Activated CD4-positive, alpha-beta T cell treated with anti-CD3 and anti-CD28 coated beads for 36 hours (primary cell): ENCODE measurements around the gene CABLES2. TPM values are rescaled to one million over a fixed set of nuclear protein-coding genes. Genes with fewer than 3 reads are reported as not detected.

ENCODE experiments used
- ATAC-seq: fragments of 200-7000 bp; cut with Tn5 transposase; one replicate; pipeline ENCODE4 v1.10.0; 2021; ENCODE audit warnings: mild to moderate bottlenecking, moderate library complexity
- CTCF ChIA-PET: fragments of 350-600 bp; sonication (Branson Sonifier 250); formaldehyde crosslinking; loops from one replicate; lab custom pipeline; 2021; ENCODE audit warnings: antibody characterized with exemption; lab: Charles Lee
- POLR2A ChIA-PET: fragments of 350-600 bp; sonication (Branson Sonifier 250); formaldehyde crosslinking; loops from one replicate; lab custom pipeline; 2021; ENCODE audit warnings: antibody characterized with exemption, inconsistent platforms; lab: Charles Lee
- DNase-seq: peaks from one replicate; pipeline ENCODE4 v3.0.0-alpha.2; 2020
- H3K27ac Mint-ChIP-seq: one replicate; pipeline ENCODE4 v1.8.0; 2021; ENCODE audit warnings: mixed read lengths
- H3K27me3 Mint-ChIP-seq: one replicate; pipeline ENCODE4 v1.8.0; 2021; ENCODE audit warnings: mixed read lengths
- H3K36me3 Mint-ChIP-seq: one replicate; pipeline ENCODE4 v1.8.0; 2021; ENCODE audit warnings: low read depth, mixed read lengths
- H3K4me1 Mint-ChIP-seq: one replicate; pipeline ENCODE4 v1.8.0; 2021; ENCODE audit warnings: mixed read lengths
- H3K4me3 Mint-ChIP-seq: one replicate; pipeline ENCODE4 v1.8.0; 2021; ENCODE audit warnings: mild to moderate bottlenecking, moderate library complexity, mixed read lengths
- H3K9me3 Mint-ChIP-seq: one replicate; pipeline ENCODE4 v1.8.0; 2021; ENCODE audit warnings: low read depth, mixed read lengths
- intact Hi-C, 2 experiments: fragments of 100-400 bp; cut with DNase I in 1 of 2; cut with micrococcal nuclease in 1 of 2; formaldehyde crosslinking; loops; one replicate each; pipeline versions ENCODE4 v1.14.2 to v1.15.1; 2022 to 2024; cut with DNase I, micrococcal nuclease
- total RNA-seq, 2 experiments: library from RNA; stranded (reverse); gene quantifications; one replicate each; pipeline ENCODE4 v1.2.3, GENCODE V29; 2021

CABLES2 gene
- total RNA-seq, 2 experiments from 2014 or later, result 6.4 to 7.6 TPM

DNA sequence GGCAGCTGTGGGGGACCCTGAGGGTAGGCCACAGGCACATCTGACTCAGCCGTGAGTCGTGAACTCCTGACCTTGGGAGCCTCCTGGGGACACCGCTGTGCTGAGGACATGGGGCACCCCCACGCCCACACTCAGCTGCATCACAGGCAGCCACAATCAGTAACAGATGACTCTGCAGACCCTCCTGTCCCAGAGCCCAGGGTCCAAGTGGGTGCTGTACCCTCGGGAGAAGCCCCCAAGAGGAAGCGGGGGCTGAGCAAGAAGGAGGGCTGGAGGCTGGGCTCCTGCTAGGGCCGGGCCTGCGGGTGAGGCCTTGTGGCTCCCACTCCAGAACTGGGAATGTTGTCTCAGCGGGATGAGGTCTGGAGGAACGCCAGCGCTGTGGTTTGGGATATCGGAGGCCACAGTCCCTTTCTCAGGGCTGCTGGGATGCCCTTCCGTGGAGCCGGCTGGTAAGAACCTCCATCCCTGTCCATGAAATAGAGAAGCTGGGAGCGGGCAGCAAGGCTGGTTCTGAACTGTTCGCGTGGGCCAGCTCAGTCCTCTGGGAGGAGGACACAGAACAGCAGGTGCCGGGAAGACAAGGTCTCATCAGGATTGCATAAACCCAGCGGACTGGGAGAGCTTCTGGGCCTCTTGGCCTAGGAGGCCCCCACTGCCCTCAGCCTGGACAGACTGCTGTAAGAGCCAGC is 36.8 kb downstream of the CABLES2 start:
- peaks cover 12% of the 10 kb centered on the region for H3K27me3 Mint-ChIP-seq
- intact Hi-C loops, result no loop called here
- H3K27ac Mint-ChIP-seq, result no peak overlapping the region
- H3K9me3 Mint-ChIP-seq, result no peaks in the 10 kb centered on the region
- DNase-seq (peak; percentile 76), ATAC-seq (peak; percentile 64)
- no peak overlapping the region for H3K4me3 Mint-ChIP-seq
- ChIA-PET CTCF (interaction anchor here (1.0 to 2.5 kb wide), 2 partner anchors 12 to 64 kb away, joined by 3 to 12 read pairs; no protein-coding TSS in a partner anchor), POLR2A (no interaction called here)
- H3K4me1 Mint-ChIP-seq, result peaks cover 3% of the 10 kb centered on the region
- H3K36me3 Mint-ChIP-seq, result no peaks in the 10 kb centered on the region

DNA sequence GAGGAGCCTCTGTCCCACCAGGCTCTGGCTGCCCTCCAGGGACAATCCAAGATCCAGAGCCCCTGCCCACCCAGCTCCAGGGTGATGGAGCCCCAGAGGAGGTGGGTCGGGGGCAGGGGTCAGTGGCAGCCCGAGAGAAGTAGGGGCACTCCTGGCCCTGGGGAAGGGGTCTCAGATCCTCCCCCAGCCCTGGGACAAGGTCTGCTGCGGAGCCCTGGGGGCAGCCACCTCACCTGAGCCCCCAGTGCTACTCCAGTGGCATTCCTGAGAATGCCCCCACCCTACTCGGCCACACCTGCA is 37.3 kb downstream of the CABLES2 start:
- Mint-ChIP-seq H3K27me3 (peaks cover 17% of the 10 kb centered on the region), H3K36me3 (no peaks in the 10 kb centered on the region), H3K9me3 (no peaks in the 10 kb centered on the region), H3K4me3 (no peak overlapping the region), H3K4me1 (peaks cover 3% of the 10 kb centered on the region), H3K27ac (no peak overlapping the region)
- ChIA-PET CTCF (interaction anchor here (1.0 to 2.5 kb wide), 2 partner anchors 13 to 64 kb away, joined by 3 to 12 read pairs; no protein-coding TSS in a partner anchor), POLR2A (no interaction called here)
- intact Hi-C loops, result loop anchor here in 1 of 2 experiments (5.0 kb wide), 1 partner anchor 67 kb away; the partner anchor contains the start of gene ADRM1
- ATAC-seq (no peak), DNase-seq (no peak)

DNA sequence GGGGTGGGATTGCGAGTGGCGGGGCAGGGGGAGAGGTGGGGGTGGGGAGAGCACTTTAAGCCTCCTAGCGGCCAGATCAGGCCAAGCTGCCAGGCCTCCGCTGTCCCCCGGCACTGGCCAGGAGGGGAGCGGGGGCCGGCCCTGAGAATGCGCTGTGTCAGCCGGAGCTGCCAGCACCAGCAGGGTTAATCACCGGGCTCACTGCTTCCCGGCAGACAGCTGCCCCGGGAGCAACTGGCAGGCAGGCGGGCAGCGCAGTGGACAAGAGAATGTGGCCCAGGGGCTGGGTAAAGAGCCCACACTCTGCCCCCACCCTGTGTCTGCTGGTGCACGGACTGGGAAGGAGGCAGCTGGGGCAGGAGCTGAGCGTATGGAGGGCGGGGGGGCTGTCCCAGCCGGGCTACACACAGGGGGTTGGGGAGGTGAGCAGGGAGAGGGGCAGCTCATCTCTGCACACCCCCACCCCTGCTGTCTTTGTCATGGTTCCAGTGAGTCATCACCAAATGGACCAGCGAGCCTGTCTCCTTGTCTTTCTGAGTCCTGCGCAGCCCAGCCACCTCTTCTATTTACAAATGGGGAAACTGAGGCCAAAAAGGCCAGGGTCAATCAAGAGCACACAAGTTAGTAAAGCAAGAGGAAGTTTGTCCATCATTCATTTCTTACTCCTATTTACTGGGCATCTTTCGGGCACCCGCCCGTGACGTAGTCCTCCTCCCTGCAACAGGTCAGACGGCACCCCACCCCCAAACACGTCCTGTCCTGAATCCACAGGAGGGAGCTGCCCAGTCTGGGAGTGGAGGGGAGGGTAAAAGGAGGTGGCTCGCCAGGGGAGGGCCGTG is 37.9 kb downstream of the CABLES2 start:
- no peaks in the 10 kb centered on the region for H3K36me3 Mint-ChIP-seq
- no peaks in the 10 kb centered on the region for H3K9me3 Mint-ChIP-seq
- CTCF ChIA-PET, result interaction anchor here (0.7 to 2.5 kb wide), 4 partner anchors 13 to 68 kb away, joined by 3 to 12 read pairs (median 4); partner anchors contain the start of gene RPS21

DNA sequence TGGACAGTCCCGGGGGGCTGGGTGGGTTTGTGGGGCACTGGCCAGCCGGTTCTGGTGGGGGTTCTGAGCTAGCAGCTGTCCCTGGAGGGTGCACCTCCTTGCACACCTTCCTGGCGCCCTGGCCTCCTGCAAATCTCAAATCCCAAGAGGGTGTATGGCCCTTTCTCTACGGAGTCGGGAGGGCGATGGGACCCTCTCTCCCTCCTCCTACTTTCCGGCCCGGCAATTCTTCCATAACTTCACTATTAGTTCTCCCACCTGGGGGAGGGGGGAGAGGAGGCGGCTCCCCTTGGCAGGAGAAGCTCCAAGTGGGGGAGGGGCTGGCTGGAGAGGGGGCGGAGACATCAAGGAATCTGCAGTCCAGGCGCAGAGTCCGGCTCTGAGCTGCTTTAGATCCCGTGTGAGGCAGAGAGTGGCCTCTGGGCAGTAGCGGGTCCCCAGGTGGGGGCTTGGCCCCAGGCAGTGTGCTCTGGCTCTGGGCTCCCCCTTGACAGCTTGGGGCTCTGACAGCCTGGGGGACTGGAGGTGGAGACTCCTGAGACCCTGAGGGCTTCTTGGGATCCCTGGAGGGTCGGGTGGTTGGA is 38.6 kb downstream of the CABLES2 start:
- Mint-ChIP-seq H3K4me1 (peaks cover 3% of the 10 kb centered on the region), H3K36me3 (no peaks in the 10 kb centered on the region), H3K9me3 (no peaks in the 10 kb centered on the region), H3K27ac (no peak overlapping the region), H3K4me3 (no peak overlapping the region), H3K27me3 (peaks cover 19% of the 10 kb centered on the region)
- intact Hi-C loops, result loop anchor here in 1 of 2 experiments (5.0 kb wide), 1 partner anchor 66 kb away; the partner anchor contains the start of gene ADRM1
- ChIA-PET POLR2A (no interaction called here), CTCF (interaction anchor here (0.8 to 2.5 kb wide), 6 partner anchors 14 to 76 kb away, joined by 3 to 12 read pairs (median 4); partner anchors contain the start of gene RPS21)
- DNase-seq (no peak), ATAC-seq (no peak)

More for the DNA sequence above, 37.9 kb downstream of the CABLES2 start:
- intact Hi-C loops, result loop anchor here in 1 of 2 experiments (5.0 kb wide), 1 partner anchor 67 kb away; the partner anchor contains the start of gene ADRM1
- ATAC-seq, result peak; percentile 9
- Mint-ChIP-seq H3K27ac (no peak overlapping the region), H3K4me3 (no peak overlapping the region), H3K27me3 (peaks cover 19% of the 10 kb centered on the region), H3K4me1 (peaks cover 3% of the 10 kb centered on the region)
- DNase-seq, result peak; percentile 37
- POLR2A ChIA-PET, result interaction anchor here (0.6 kb wide), 1 partner anchor 22 kb away, joined by 3 read pairs; no protein-coding TSS in a partner anchor

DNA sequence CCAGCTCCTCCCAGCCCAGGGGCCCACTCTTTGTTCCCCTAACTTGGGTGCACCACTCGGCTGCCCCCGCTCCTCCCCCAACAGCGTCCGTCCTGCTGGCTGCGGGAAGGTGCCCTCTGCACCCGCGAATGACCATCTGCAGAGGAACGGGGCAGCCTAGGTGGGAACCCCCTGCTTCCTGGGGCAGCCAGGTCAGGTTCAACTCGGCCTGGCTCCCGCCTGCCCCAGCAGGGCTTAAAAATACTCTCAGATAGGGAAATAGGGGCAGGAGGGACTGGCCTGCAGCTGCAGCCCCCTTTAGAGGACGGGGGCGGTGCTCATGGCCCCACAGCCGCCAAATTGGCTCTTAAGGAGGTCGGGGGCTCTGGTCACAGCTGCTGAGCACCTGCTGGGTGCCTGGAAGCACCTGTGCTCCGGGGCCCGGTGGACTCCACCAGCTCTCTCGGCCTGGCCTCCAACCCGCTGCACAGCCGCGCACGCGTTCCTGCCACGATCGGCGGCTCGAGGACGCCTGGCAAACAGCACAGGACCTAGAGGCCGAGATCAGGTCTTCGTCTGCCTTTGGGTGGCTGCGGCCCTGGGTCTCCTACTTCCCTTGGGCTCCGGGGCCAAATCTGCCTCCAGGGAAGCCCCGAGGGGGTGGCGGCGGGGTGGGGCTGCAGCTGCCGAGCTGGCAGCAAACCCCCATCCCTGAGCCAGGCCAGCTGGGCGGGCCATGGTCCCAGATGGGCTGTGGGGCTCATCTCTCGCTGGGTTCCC is 39.3 kb downstream of the CABLES2 start:
- Mint-ChIP-seq H3K27ac (no peak overlapping the region), H3K36me3 (no peaks in the 10 kb centered on the region), H3K4me3 (peak overlapping the region; percentile 26), H3K27me3 (peaks cover 17% of the 10 kb centered on the region), H3K9me3 (no peaks in the 10 kb centered on the region), H3K4me1 (peaks cover 3% of the 10 kb centered on the region)
- ATAC-seq (no peak), DNase-seq (peak; percentile 43)
- intact Hi-C loops, result loop anchor here in 1 of 2 experiments (5.0 kb wide), 1 partner anchor 66 kb away; the partner anchor contains the start of gene ADRM1
- ChIA-PET POLR2A (no interaction called here), CTCF (interaction anchor here (0.6 to 2.5 kb wide), 8 partner anchors 15 to 245 kb away, joined by 3 to 12 read pairs (median 4); partner anchors contain the start of gene RPS21)

DNA sequence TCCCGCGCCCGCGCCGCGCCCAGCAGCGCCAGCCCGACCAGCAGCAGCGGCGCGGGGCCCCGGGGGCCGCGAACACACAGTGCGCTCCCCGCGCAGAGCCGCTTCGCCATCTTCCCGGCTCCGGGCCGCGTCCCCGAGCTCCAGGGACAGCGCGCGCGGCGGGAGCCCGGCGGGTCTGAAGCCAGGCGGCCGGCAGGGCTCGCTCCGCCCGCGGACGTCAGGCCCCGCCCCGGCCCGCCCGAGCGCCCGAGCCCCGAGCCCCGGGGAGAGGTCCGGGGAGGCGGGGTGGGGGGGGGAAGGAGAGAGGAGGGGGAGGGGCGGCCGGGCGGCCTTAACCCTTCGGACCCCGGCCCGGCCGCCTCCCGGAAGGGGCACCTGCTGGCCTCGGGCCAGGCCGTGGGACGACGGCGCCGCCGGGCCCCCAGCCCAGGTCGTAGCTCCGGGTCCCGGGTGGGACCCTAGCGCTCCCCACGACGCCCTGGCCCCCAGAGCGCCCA is 39.9 kb downstream of the CABLES2 start, which contains the start of gene LAMA5:
Gene LAMA5, minus strand, starts transcription at position 177 of the 497 bp plus-strand sequence. Its CDS starts 67 bp downstream, at position 110.
- peak; percentile 21 for ATAC-seq

DNA sequence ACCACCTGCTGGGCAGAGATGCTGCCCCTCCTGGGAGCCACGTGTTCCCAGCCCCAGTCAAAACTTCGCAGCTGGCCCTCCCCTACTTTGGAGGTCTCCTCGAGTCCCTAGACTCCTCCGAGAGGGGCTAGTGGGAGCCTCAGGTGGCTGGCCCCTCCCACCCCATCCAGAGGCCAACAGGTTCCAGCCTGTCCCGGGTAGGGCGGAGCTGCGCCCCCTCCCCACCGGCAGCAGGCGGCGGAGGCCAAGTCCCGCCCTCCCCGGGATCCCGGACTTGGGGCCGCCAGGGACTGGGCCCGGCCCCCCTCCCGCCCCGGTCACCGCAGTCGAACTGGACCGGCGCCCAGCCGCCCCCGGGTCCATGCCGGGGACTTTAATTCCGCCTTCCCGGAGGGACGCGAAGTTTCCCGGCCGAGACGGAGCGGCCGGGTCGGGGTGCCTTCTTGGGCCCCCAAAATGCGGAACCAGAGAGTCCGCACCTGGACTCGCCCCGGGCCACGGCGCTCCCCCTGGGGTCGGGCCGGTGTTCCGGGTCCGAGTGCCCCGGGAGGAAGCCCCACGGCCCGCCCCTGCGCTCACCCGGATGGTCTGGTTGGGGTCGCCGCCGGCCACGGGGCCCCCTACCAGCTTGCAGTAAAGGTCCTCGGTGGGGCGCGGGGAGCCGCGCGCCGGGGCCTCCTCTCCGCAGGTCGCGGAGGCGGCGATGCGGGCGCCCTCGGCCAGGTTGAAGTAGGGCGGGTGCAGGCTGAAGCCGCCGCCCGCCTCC is 40.5 kb downstream of the CABLES2 start:
- intact Hi-C loops, result loop anchor here in 1 of 2 experiments (5.0 kb wide), 1 partner anchor 64 kb away; the partner anchor contains the start of gene ADRM1
- no peaks in the 10 kb centered on the region for H3K36me3 Mint-ChIP-seq
- POLR2A ChIA-PET, result interaction anchor here (0.6 kb wide), 1 partner anchor 19 kb away, joined by 3 read pairs; no protein-coding TSS in a partner anchor
- CTCF ChIA-PET, result interaction anchor here (1.3 kb wide), 1 partner anchor 16 kb away, joined by 7 read pairs; no protein-coding TSS in a partner anchor
- H3K4me1 Mint-ChIP-seq, result peaks cover 3% of the 10 kb centered on the region
- peak; percentile 3 for ATAC-seq
- H3K27me3 Mint-ChIP-seq, result peaks cover 17% of the 10 kb centered on the region
- H3K27ac Mint-ChIP-seq, result no peak overlapping the region
- H3K4me3 Mint-ChIP-seq, result no peak overlapping the region
- DNase-seq, result no peak
- no peaks in the 10 kb centered on the region for H3K9me3 Mint-ChIP-seq

More for the DNA sequence above, 39.9 kb downstream of the CABLES2 start, which contains the start of gene LAMA5:
- Mint-ChIP-seq H3K27ac (no peak within 1 kb of the TSS), H3K4me3 (peak within 1 kb of the TSS; percentile 26), H3K9me3 (no peaks in the 10 kb centered on the region), H3K36me3 (no peaks in the 10 kb centered on the region), H3K27me3 (peaks cover 17% of the 10 kb centered on the region), H3K4me1 (peaks cover 3% of the 10 kb centered on the region)
- POLR2A ChIA-PET, result no interaction called here
- DNase-seq, result peak; percentile 30
- CTCF ChIA-PET, result interaction anchor here (0.6 to 1.6 kb wide), 4 partner anchors 16 to 246 kb away, joined by 4 to 7 read pairs (median 4); no protein-coding TSS in a partner anchor
- intact Hi-C loops, result loop anchor here in 1 of 2 experiments (5.0 kb wide), 1 partner anchor 65 kb away; the partner anchor contains the start of gene ADRM1

DNA sequence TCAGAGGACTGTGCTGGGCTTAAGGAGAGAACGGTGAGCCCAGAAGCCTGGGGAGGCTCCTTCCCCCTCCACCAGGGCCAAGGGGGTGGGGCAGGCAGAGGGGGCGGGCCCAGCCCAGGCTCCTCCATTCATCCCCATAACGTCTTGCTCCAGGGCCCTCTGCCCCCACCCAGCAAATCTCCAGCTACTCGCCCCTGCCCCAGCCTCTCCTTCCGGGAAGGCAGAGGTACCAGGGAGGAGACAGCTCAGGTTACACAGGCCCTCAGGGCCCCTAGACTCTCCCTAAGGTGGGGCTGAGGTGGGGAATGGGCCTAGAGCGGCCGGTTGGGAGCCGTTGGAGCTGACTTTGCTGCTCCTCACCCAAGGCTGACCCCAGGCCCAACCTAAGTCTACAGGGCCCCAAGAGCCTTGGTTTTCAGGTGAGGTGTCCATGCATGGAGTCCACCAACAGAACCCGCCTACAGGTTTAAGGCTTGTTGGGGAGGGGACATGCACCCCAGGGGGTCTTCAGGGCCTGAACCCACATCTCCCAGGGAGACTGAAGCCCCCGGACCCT is 41.2 kb downstream of the CABLES2 start:
- intact Hi-C loops, result loop anchor here in 1 of 2 experiments (5.0 kb wide), 1 partner anchor 64 kb away; the partner anchor contains the start of gene ADRM1

More for the DNA sequence above, 41.2 kb downstream of the CABLES2 start:
- Mint-ChIP-seq H3K9me3 (no peaks in the 10 kb centered on the region), H3K27ac (no peak overlapping the region), H3K27me3 (peaks cover 17% of the 10 kb centered on the region), H3K36me3 (no peaks in the 10 kb centered on the region), H3K4me3 (no peak overlapping the region), H3K4me1 (peaks cover 3% of the 10 kb centered on the region)
- ChIA-PET CTCF (no interaction called here), POLR2A (interaction anchor here (0.6 kb wide), 1 partner anchor 20 kb away, joined by 3 read pairs; no protein-coding TSS in a partner anchor)
- ATAC-seq, result no peak
- no peak for DNase-seq
